Erythroblast (primary cell): ENCODE data around the gene RAD51B.

ENCODE experiments used
- GATA1 ChIP-seq: IDR thresholded peaks from 2 replicates; pipeline ENCODE4 v1.6.1; 2011; ENCODE audit warnings: low read depth, mild to moderate bottlenecking, control low read depth, low read length, moderate library complexity
- POLR2A ChIP-seq: IDR thresholded peaks from 2 replicates; pipeline ENCODE4 v1.6.1; 2011; ENCODE audit warnings: mild to moderate bottlenecking, low read length

GRCh38 chr14:68103853-68104252 is 284.3 kb downstream of the RAD51B start:
- no peak for TF ChIP-seq POLR2A
- TF ChIP-seq GATA1, result no peak
